Loucy (cell line): ENCODE data around the gene FKBP1C.

Experiments used
- H2AFZ ChIP-seq: fragments of 200-600 bp; sonication (generic); 2 replicates; pipeline ENCODE4 v1.6.0; 2016; ENCODE audit warnings: antibody characterized with exemption, mild to moderate bottlenecking, low read length, moderate library complexity
- H3F3A ChIP-seq: fragments of 200-600 bp; 2 replicates; pipeline ENCODE4 v1.6.0; 2016; ENCODE audit warnings: antibody characterized with exemption, low read depth, mild to moderate bottlenecking
- H3K27me3 ChIP-seq: fragments of 200-600 bp; sonication (generic); 2 replicates; pipeline ENCODE4 v1.6.1; 2014; ENCODE audit warnings: low read length, mild to moderate bottlenecking; ENCODE audit not compliant: insufficient read depth, poor library complexity, severe bottlenecking
- H3K36me3 ChIP-seq: fragments of 200-600 bp; sonication (generic); 2 replicates; pipeline ENCODE4 v1.6.1; 2016; ENCODE audit warnings: low read length; ENCODE audit not compliant: insufficient read depth
- H3K4me1 ChIP-seq: fragments of 200-600 bp; sonication (generic); 2 replicates; pipeline ENCODE4 v1.5.1; 2014; ENCODE audit warnings: low read length, mild to moderate bottlenecking; ENCODE audit not compliant: insufficient read depth, poor library complexity, severe bottlenecking
- H3K4me2 ChIP-seq: fragments of 200-600 bp; sonication (generic); 2 replicates; pipeline ENCODE4 v1.6.0; 2014; ENCODE audit warnings: antibody characterized with exemption, low read length, low read depth, mild to moderate bottlenecking; ENCODE audit not compliant: poor library complexity, severe bottlenecking
- H3K4me3 ChIP-seq: fragments of 200-600 bp; sonication (generic); 2 replicates; pipeline ENCODE4 v1.5.1; 2014; ENCODE audit warnings: low read length, mild to moderate bottlenecking, mixed read lengths; ENCODE audit not compliant: poor library complexity, severe bottlenecking
- H3K79me2 ChIP-seq: fragments of 200-600 bp; sonication (generic); 2 replicates; pipeline ENCODE4 v1.6.1; 2014; ENCODE audit warnings: low read length; ENCODE audit not compliant: insufficient read depth
- H3K9ac ChIP-seq: fragments of 200-600 bp; sonication (generic); 2 replicates; pipeline ENCODE4 v1.6.0; 2014; ENCODE audit warnings: mild to moderate bottlenecking, low read depth, low read length, moderate library complexity; ENCODE audit not compliant: poor library complexity, severe bottlenecking
- H3K9me2 ChIP-seq: fragments of 200-600 bp; sonication (generic); replicated peaks from 2 replicates; pipeline ENCODE4 v1.6.1; 2016; ENCODE audit warnings: low read depth, low read length, mixed read lengths
- H3K9me3 ChIP-seq: fragments of 200-600 bp; sonication (generic); 2 replicates; pipeline ENCODE4 v1.6.1; 2014; ENCODE audit warnings: mild to moderate bottlenecking, antibody characterized with exemption, low read length, low read depth; ENCODE audit not compliant: insufficient read depth
- H4K20me1 ChIP-seq: fragments of 200-600 bp; sonication (generic); 2 replicates; pipeline ENCODE4 v1.6.0; 2014; ENCODE audit warnings: antibody characterized with exemption, low read length, mild to moderate bottlenecking; ENCODE audit not compliant: insufficient read depth, poor library complexity, severe bottlenecking
- EZH2phosphoT487 ChIP-seq: fragments of 200-600 bp; IDR thresholded peaks from 2 replicates; pipeline ENCODE4 v1.6.1; 2018; ENCODE audit warnings: antibody characterized with exemption, mild to moderate bottlenecking, moderate library complexity, borderline replicate concordance
- TF ChIP-seq, protein P1 (sequence below): fragments of 200-600 bp; sonication (generic); conservative IDR thresholded peaks from 2 replicates; pipeline ENCODE4 v1.5.1; 2014; ENCODE audit warnings: mild to moderate bottlenecking, antibody characterized with exemption, low read length

The FKBP1C gene

DNA sequence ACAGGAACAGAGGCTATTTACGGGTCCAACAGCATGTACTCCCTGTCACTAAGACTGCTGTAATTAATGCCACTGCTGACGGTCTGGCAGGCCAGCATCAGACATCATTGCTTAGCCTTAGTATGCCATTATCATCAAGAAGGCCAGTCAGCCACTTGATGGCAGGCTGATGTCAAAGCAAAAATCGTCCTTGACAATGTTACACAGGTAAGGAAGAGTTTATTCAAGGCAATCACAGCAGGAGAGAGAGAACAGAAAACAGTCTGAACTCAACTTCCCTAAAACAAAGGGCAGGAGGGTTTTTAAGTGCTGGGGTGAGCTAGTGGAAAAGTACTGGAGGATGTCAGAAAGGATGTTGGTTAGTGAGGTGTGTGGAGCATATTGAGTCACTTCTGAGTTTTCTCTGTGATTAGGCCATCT lies 25.1 kb downstream of the FKBP1C start:
- H3K79me2 ChIP-seq, result no peaks in the 10 kb centered on the region
- no peak overlapping the region for H2AFZ ChIP-seq
- H4K20me1 ChIP-seq, result no peaks in the 10 kb centered on the region
- no peaks in the 10 kb centered on the region for H3K4me1 ChIP-seq
- H3F3A ChIP-seq, result no peaks in the 10 kb centered on the region
- no peaks in the 10 kb centered on the region for H3K36me3 ChIP-seq
- TF ChIP-seq EZH2phosphoT487, result no peak
- TF ChIP-seq, protein P1, sequence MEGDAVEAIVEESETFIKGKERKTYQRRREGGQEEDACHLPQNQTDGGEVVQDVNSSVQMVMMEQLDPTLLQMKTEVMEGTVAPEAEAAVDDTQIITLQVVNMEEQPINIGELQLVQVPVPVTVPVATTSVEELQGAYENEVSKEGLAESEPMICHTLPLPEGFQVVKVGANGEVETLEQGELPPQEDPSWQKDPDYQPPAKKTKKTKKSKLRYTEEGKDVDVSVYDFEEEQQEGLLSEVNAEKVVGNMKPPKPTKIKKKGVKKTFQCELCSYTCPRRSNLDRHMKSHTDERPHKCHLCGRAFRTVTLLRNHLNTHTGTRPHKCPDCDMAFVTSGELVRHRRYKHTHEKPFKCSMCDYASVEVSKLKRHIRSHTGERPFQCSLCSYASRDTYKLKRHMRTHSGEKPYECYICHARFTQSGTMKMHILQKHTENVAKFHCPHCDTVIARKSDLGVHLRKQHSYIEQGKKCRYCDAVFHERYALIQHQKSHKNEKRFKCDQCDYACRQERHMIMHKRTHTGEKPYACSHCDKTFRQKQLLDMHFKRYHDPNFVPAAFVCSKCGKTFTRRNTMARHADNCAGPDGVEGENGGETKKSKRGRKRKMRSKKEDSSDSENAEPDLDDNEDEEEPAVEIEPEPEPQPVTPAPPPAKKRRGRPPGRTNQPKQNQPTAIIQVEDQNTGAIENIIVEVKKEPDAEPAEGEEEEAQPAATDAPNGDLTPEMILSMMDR, result no peak
- no peaks in the 10 kb centered on the region for H3K9me2 ChIP-seq
- H3K9me3 ChIP-seq, result no peaks in the 10 kb centered on the region; the same call in 1 of the 2 replicates
- H3K9ac ChIP-seq, result no peak overlapping the region
- no peak overlapping the region for H3K4me3 ChIP-seq
- no peaks in the 10 kb centered on the region for H3K27me3 ChIP-seq
- H3K4me2 ChIP-seq, result no peak overlapping the region

DNA sequence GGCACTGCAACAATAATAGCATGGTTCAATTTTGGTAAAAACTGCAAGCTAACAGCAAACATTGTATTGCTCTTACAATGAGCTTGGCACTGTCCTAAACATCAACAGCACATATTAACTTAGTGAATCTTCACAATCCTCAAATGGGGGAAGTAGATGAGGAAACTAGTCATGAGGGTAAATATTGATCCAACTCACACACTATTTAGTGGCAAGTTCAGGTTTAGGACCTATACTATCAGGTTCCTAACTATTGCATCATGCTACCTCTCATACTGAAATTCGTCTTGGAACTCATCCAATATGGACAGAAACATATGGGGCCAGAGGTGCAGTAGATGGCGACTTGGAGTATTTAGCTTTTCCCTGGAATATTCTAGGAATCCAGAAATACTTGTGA lies 34.2 kb downstream of the FKBP1C start:
- Histone ChIP-seq H3K79me2 (no peaks in the 10 kb centered on the region), H3K9ac (no peak overlapping the region), H3K27me3 (no peaks in the 10 kb centered on the region), H3K4me1 (no peaks in the 10 kb centered on the region), H3K4me3 (no peak overlapping the region), H3K4me2 (no peak overlapping the region), H3K9me3 (no peaks in the 10 kb centered on the region), H3K36me3 (no peaks in the 10 kb centered on the region), H4K20me1 (no peaks in the 10 kb centered on the region), H3K9me2 (no peaks in the 10 kb centered on the region), H2AFZ (no peak overlapping the region), H3F3A (no peaks in the 10 kb centered on the region)
- TF ChIP-seq EZH2phosphoT487, result no peak
- TF ChIP-seq, protein P1, result no peak

DNA sequence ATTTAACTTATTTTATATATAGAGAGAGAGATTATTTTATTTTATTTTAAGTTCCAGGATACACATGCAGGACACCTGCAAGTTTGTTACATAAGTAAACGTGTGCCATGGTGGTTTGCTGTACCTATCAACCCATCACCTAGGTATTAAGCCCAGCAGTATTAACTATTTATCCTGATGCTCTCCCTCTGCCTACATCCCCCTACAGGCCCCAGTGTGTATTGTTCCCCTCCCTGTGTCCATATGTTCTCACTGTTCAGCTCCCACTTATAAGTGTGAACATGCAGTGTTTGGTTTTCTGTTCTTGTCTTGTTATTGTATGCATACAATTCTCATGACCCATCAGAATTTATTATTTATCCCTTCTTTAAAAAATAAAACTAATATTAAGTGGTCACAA lies 34.6 kb downstream of the FKBP1C start:
- TF ChIP-seq, protein P1, result no peak; the same call in 1 of the 2 replicates
- H3F3A ChIP-seq, result no peaks in the 10 kb centered on the region
- no peak overlapping the region for H3K4me3 ChIP-seq
- H3K79me2 ChIP-seq, result no peaks in the 10 kb centered on the region
- H3K36me3 ChIP-seq, result no peaks in the 10 kb centered on the region
- H3K9ac ChIP-seq, result no peak overlapping the region
- no peak overlapping the region for H3K4me2 ChIP-seq
- H2AFZ ChIP-seq, result no peak overlapping the region
- no peaks in the 10 kb centered on the region for H4K20me1 ChIP-seq
- H3K9me3 ChIP-seq, result no peaks in the 10 kb centered on the region
- no peaks in the 10 kb centered on the region for H3K27me3 ChIP-seq
- no peaks in the 10 kb centered on the region for H3K9me2 ChIP-seq
- no peaks in the 10 kb centered on the region for H3K4me1 ChIP-seq
